Gastrocnemius medialis (tissue), 4 donors: ENCODE results near the gene MCF2L. TPM values are rescaled to one million over a fixed set of nuclear protein-coding genes. Genes with fewer than 3 reads are reported as not detected.

Source experiments
- ATAC-seq, 2 donors: fragments of 150-250 bp; one replicate each; pipeline ENCODE4 v1.9.1; 2016
- DNase-seq, 2 donors: peaks; one replicate each; pipeline ENCODE4 v3.0.0-alpha.2; 2019
- H3K27ac ChIP-seq, 4 donors: fragments of 200-600 bp; sonication (generic); 1 replicate in 1 of 4; 2 replicates in 3 of 4; pipeline ENCODE4 v1.5.1; 2016 to 2018; ENCODE audit warnings: mild to moderate bottlenecking in 2 of 4, moderate library complexity in 1 of 4
- H3K27me3 ChIP-seq, 3 donors: fragments of 200-600 bp; sonication (generic) in 2 of 3; 1 replicate in 1 of 3; 2 replicates in 2 of 3; pipeline versions ENCODE4 v1.5.1 to v1.6.0; 2016 to 2019; ENCODE audit warnings: mild to moderate bottlenecking in 1 of 3, moderate library complexity in 1 of 3
- H3K36me3 ChIP-seq, 2 donors: fragments of 200-600 bp; sonication (generic) in 1 of 2; one replicate each; pipeline ENCODE4 v1.5.1; 2017 to 2018
- H3K4me1 ChIP-seq, 2 donors: fragments of 200-600 bp; sonication (generic) in 1 of 2; one replicate each; pipeline ENCODE4 v1.5.1; 2016 to 2017; ENCODE audit warnings: mild to moderate bottlenecking in 2 of 2
- H3K4me3 ChIP-seq, 4 donors: fragments of 200-600 bp; sonication (generic) in 3 of 4; 1 replicate in 1 of 4; 2 replicates in 3 of 4; pipeline ENCODE4 v1.5.1; 2016 to 2019; ENCODE audit warnings: mild to moderate bottlenecking in 2 of 4
- H3K9me3 ChIP-seq, 3 donors: fragments of 200-600 bp; sonication (generic) in 2 of 3; 1 replicate in 1 of 3; 2 replicates in 2 of 3; pipeline ENCODE4 v1.5.1; 2016 to 2019
- POLR2A ChIP-seq, 2 donors: fragments of 450-650 bp; IDR thresholded peaks; one replicate each; pipeline ENCODE4 v1.6.1; 2017; ENCODE audit warnings: antibody characterized with exemption in 2 of 2, mild to moderate bottlenecking in 2 of 2, moderate library complexity in 2 of 2
- in situ Hi-C, 4 donors: fragments of 200-750 bp; cut with MboI; loops; one replicate each; pipeline versions ENCODE4 v1.15.0 to v1.8.0; 2017; ENCODE audit warnings: low sequenced_read_pairs in 4 of 4
- intact Hi-C: fragments of 100-400 bp; cut with DNase I; formaldehyde crosslinking; loops from one replicate; pipeline ENCODE4 v1.15.1; 2023; ENCODE audit warnings: low total_unique reads
- total RNA-seq, 4 donors: library from RNA; depleted of rRNA; stranded (reverse); fragments of >200 nt; gene quantifications; one replicate each; pipeline versions ENCODE4 v1.1.0 to v1.2.3, GENCODE V29; 2016
- TF ChIP-seq, protein P1 (sequence below), 5 experiments: fragments of 450-650 bp in 3 of 5; fragments of 200-600 bp in 2 of 5; sonication (generic) in 2 of 5; IDR thresholded peaks in 4 of 5; conservative IDR thresholded peaks in 1 of 5; 1 replicate in 4 of 5; 2 replicates in 1 of 5; pipeline ENCODE4 v1.5.1; 2016 to 2019; ENCODE audit warnings: antibody characterized with exemption in 5 of 5, mild to moderate bottlenecking in 3 of 5, moderate library complexity in 3 of 5

MCF2L gene
- total RNA-seq, 4 donors from 2014 or later, result 16.1 to 21.2 (median 19.4) TPM

GRCh38 chr13:113080901-113081521, 112.0 kb downstream of the MCF2L start:
- in situ Hi-C loops (no loop called here), intact Hi-C loops (no loop called here)
- TF ChIP-seq, protein P1, sequence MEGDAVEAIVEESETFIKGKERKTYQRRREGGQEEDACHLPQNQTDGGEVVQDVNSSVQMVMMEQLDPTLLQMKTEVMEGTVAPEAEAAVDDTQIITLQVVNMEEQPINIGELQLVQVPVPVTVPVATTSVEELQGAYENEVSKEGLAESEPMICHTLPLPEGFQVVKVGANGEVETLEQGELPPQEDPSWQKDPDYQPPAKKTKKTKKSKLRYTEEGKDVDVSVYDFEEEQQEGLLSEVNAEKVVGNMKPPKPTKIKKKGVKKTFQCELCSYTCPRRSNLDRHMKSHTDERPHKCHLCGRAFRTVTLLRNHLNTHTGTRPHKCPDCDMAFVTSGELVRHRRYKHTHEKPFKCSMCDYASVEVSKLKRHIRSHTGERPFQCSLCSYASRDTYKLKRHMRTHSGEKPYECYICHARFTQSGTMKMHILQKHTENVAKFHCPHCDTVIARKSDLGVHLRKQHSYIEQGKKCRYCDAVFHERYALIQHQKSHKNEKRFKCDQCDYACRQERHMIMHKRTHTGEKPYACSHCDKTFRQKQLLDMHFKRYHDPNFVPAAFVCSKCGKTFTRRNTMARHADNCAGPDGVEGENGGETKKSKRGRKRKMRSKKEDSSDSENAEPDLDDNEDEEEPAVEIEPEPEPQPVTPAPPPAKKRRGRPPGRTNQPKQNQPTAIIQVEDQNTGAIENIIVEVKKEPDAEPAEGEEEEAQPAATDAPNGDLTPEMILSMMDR (IDR thresholded peaks at IDR 0.05 in 4 of 5, conservative IDR thresholded peaks at IDR 0.05 in 1 of 5), result no peak
- TF ChIP-seq POLR2A (IDR thresholded peaks at IDR 0.05), result no peak
- H3K9me3 ChIP-seq, result no peaks in the 10 kb centered on the region
- no peaks in the 10 kb centered on the region for H3K36me3 ChIP-seq
- no peak overlapping the region for H3K27ac ChIP-seq
- H3K4me1 ChIP-seq, result peaks cover 6 to 9% of the 10 kb centered on the region in 2 donors
- no peak for DNase-seq
- H3K4me3 ChIP-seq, result no peak overlapping the region
- H3K27me3 ChIP-seq, result peaks cover 0 to 11% (median 5%) of the 10 kb centered on the region in 3 donors
- no peak for ATAC-seq

GRCh38 chr13:113082198-113083021, 113.4 kb downstream of the MCF2L start:
- Histone ChIP-seq H3K4me1 (peaks cover 6 to 9% of the 10 kb centered on the region in 2 donors), H3K36me3 (no peaks in the 10 kb centered on the region), H3K27ac (no peak overlapping the region), H3K4me3 (no peak overlapping the region), H3K27me3 (peaks cover 0 to 11% (median 5%) of the 10 kb centered on the region in 3 donors), H3K9me3 (no peaks in the 10 kb centered on the region)
- intact Hi-C loops (no loop called here), in situ Hi-C loops (no loop called here)
- DNase-seq (no peak), ATAC-seq (no peak)
- no peak for TF ChIP-seq POLR2A (IDR thresholded peaks at IDR 0.05)
- TF ChIP-seq, protein P1 (IDR thresholded peaks at IDR 0.05 in 4 of 5, conservative IDR thresholded peaks at IDR 0.05 in 1 of 5), result no peak

DNA sequence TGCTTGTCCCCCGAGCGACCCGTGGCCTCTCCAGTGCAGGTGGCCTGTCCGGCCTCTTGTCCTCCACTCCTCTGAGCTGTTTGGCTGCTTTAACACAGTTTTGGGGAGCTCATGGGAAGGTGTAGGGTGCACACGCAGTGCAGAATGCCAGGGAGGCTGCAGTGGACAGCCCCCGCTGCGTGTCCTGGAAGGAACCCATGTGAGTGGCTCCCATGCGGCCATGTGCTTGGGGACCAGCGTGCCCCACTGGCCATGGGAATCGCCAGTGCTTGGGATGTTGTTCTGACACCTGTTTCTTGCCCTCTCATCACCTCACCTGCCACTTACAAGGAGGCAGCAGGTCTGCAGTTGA, 114.0 kb downstream of the MCF2L start:
- no peak for ATAC-seq
- intact Hi-C loops, result no loop called here
- Histone ChIP-seq H3K9me3 (no peaks in the 10 kb centered on the region), H3K36me3 (no peaks in the 10 kb centered on the region), H3K27me3 (peaks cover 0 to 7% (median 4%) of the 10 kb centered on the region in 3 donors), H3K27ac (no peak overlapping the region), H3K4me1 (peaks cover 6 to 9% of the 10 kb centered on the region in 2 donors), H3K4me3 (no peak overlapping the region)
- DNase-seq, result no peak
- in situ Hi-C loops, result no loop called here
- TF ChIP-seq POLR2A (IDR thresholded peaks at IDR 0.05), result no peak
- TF ChIP-seq, protein P1 (IDR thresholded peaks at IDR 0.05 in 4 of 5, conservative IDR thresholded peaks at IDR 0.05 in 1 of 5), result no peak

GRCh38 chr13:113083402-113084061, 114.5 kb downstream of the MCF2L start:
- TF ChIP-seq POLR2A (IDR thresholded peaks at IDR 0.05), result no peak
- TF ChIP-seq, protein P1 (IDR thresholded peaks at IDR 0.05 in 4 of 5, conservative IDR thresholded peaks at IDR 0.05 in 1 of 5), result no peak
- H3K9me3 ChIP-seq, result no peaks in the 10 kb centered on the region
- intact Hi-C loops (no loop called here), in situ Hi-C loops (no loop called here)
- DNase-seq (peak; percentile 55 to 79), ATAC-seq (peak; percentile 90 to 91)
- H3K27me3 ChIP-seq, result peaks cover 0 to 2% (median 2%) of the 10 kb centered on the region in 3 donors
- no peak overlapping the region for H3K27ac ChIP-seq
- peaks cover 6 to 9% of the 10 kb centered on the region in 2 donors for H3K4me1 ChIP-seq
- no peaks in the 10 kb centered on the region for H3K36me3 ChIP-seq
- H3K4me3 ChIP-seq, result no peak overlapping the region
